ENCODE measurements around the gene NUP188. TPM values are rescaled to one million over a fixed set of nuclear protein-coding genes. Genes with fewer than 3 reads are reported as not detected.

The NUP188 gene
- total RNA-seq, 3 donors from 2014 or later (not counting 1 experiment from before 2014, with no cell fraction given), result 53.9 to 66.4 (median 58.3) TPM

- H3K9me3 ChIP-seq (ENCODE audit: control insufficient read depth, insufficient read depth, low read length), result no peaks in the 10 kb centered on the region
- 92% methylated on average over 6 of the region's 6 CpGs for WGBS (ENCODE audit: insufficient coverage)
- peaks cover 26 to 80% of the 10 kb centered on the region in 2 donors for H3K4me1 Mint-ChIP-seq
These were observed 36.6 kb upstream of the NUP188 start for GRCh38 chr9:128910906-128911305.

DNA sequence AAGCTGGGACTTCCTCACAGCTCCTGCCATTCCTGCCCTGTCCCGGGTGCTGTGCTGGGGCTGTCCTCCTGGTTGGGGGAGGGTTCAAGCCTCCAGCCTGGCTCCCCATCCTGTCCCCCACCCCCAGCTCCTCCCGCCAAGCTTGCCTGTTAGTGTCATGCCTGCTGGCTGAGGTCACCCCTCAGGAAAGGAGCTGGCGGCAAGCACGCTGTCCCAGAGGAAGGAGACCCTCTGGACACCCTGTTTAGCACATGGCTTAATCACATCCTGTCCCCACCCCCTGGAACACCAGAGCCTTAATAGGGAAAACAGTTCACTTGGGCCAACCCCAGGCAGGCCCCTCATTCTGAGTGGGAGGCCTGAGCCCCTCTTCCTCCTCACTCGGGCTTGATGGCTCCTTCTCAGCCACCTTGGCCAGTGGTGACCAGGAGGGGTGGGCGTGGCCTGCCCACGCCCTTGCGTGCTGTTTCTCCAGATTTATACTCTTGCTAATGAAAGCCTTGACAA lies 35.9 kb upstream of the NUP188 start:
- no peak overlapping the region for H3K4me3 ChIP-seq (ENCODE audit: low read length)
- no peak overlapping the region for H3K27ac ChIP-seq (ENCODE audit: low read length)
- Mint-ChIP-seq H3K36me3 (no peaks in the 10 kb centered on the region), H3K4me1 (peaks cover 23 to 76% of the 10 kb centered on the region in 2 donors), H3K27ac (peak overlapping the region; percentile 82 to 91), H3K27me3 (ENCODE audit: low read depth in 2 of 2) (no peaks in the 10 kb centered on the region), H3K4me3 (no peak overlapping the region), H3K9me3 (no peaks in the 10 kb centered on the region)
- no peaks in the 10 kb centered on the region for H3K27me3 ChIP-seq (ENCODE audit: control insufficient read depth, insufficient read depth, low read length)
- intact Hi-C loops (cut with micrococcal nuclease), result no loop called here
- H3K36me3 ChIP-seq (ENCODE audit: control insufficient read depth, insufficient read depth, low read length), result peaks cover 69% of the 10 kb centered on the region
- TF ChIP-seq CTCF (IDR thresholded peaks at IDR 0.05), result no peak
- DNase-seq (no peak), ATAC-seq (peak in 1 of 3 donors; percentile 21)
- no peaks in the 10 kb centered on the region for H3K9me3 ChIP-seq (ENCODE audit: control insufficient read depth, insufficient read depth, low read length)
- H3K4me1 ChIP-seq (ENCODE audit: control insufficient read depth, insufficient read depth, low read length), result peaks cover 44% of the 10 kb centered on the region
- WGBS (ENCODE audit: insufficient coverage), result 63% methylated on average over 8 of the region's 8 CpGs

More at GRCh38 chr9:128910906-128911305, 36.6 kb upstream of the NUP188 start:
- Histone ChIP-seq H3K4me1 (ENCODE audit: control insufficient read depth, insufficient read depth, low read length) (peaks cover 46% of the 10 kb centered on the region), H3K4me3 (ENCODE audit: low read length) (no peak overlapping the region), H3K27ac (ENCODE audit: low read length) (no peak overlapping the region), H3K27me3 (ENCODE audit: control insufficient read depth, insufficient read depth, low read length) (no peaks in the 10 kb centered on the region), H3K36me3 (ENCODE audit: control insufficient read depth, insufficient read depth, low read length) (peaks cover 63% of the 10 kb centered on the region)
- no peaks in the 10 kb centered on the region for H3K9me3 Mint-ChIP-seq
- no peak for TF ChIP-seq CTCF (IDR thresholded peaks at IDR 0.05)
- intact Hi-C loops (cut with micrococcal nuclease), result no loop called here
- H3K27me3 Mint-ChIP-seq (ENCODE audit: low read depth in 2 of 2), result no peaks in the 10 kb centered on the region
- ATAC-seq (no peak), DNase-seq (no peak)
- H3K36me3 Mint-ChIP-seq, result no peaks in the 10 kb centered on the region
- H3K4me3 Mint-ChIP-seq, result no peak overlapping the region
- H3K27ac Mint-ChIP-seq, result peak overlapping the region in 1 of 2 donors; percentile 91

GRCh38 chr9:128912270-128912853 lies 35.1 kb upstream of the NUP188 start:
- no peaks in the 10 kb centered on the region for H3K27me3 ChIP-seq (ENCODE audit: control insufficient read depth, insufficient read depth, low read length)
- no peaks in the 10 kb centered on the region for H3K9me3 ChIP-seq (ENCODE audit: control insufficient read depth, insufficient read depth, low read length)
- peak overlapping the region; percentile 82 to 91 for H3K27ac Mint-ChIP-seq
- peak overlapping the region; percentile 50 for H3K4me3 Mint-ChIP-seq
- peaks cover 44% of the 10 kb centered on the region for H3K4me1 ChIP-seq (ENCODE audit: control insufficient read depth, insufficient read depth, low read length)
- H3K36me3 ChIP-seq (ENCODE audit: control insufficient read depth, insufficient read depth, low read length), result peaks cover 73% of the 10 kb centered on the region
- WGBS (ENCODE audit: insufficient coverage), result 86% methylated on average over 15 of the region's 15 CpGs
- TF ChIP-seq CTCF (IDR thresholded peaks at IDR 0.05), result no peak
- no peaks in the 10 kb centered on the region for H3K36me3 Mint-ChIP-seq
- intact Hi-C loops (cut with micrococcal nuclease), result no loop called here
- ATAC-seq, result no peak
- no peaks in the 10 kb centered on the region for H3K9me3 Mint-ChIP-seq
- H3K4me3 ChIP-seq (ENCODE audit: low read length), result no peak overlapping the region
- H3K27me3 Mint-ChIP-seq (ENCODE audit: low read depth in 2 of 2), result no peaks in the 10 kb centered on the region
- no peak for DNase-seq
- H3K4me1 Mint-ChIP-seq, result peaks cover 21 to 71% of the 10 kb centered on the region in 2 donors
- H3K27ac ChIP-seq (ENCODE audit: low read length), result no peak overlapping the region

Data from natural killer cell (primary cell).